ENCODE data around the gene NFIX. TPM values are rescaled to one million over a fixed set of nuclear protein-coding genes. Genes with fewer than 3 reads are reported as not detected.

Gene NFIX
- total and polyA plus RNA-seq, 2 donors (not counting 1 experiment from before 2014, with no cell fraction given) = 0.69 to 5.6 TPM

DNA sequence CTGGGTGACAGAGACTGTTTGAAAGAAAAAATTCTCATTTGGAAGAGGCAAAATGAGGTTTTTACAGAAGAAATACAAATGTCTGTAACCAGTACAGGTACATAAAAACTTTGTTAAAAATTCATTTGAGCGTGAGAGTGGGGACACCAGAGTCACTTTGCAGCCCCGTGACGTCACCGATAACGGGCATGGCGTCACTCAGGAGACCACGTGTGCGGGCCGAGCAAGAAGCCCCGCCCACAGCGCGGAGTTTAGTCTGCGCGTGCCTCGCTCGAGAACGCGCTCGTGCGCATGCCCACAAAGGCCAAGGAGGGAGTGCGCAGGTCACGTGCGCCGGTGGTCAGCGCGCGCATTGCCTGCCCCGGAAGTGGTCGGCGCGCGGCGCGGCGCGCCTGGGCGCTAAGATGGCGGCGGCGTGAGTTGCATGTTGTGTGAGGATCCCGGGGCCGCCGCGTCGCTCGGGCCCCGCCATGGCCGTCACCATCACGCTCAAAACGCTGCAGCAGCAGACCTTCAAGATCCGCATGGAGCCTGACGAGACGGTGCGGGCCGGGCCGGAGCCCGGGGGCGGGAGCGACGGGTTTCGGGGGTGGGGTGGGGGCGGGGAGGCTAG, 49.7 kb upstream of the NFIX start, which contains the start of gene RAD23A:
Gene RAD23A (plus strand): TSS at position 384 of the 613 bp plus-strand sequence. CDS start 87 bp downstream, at position 471.
- Mint-ChIP-seq H3K27me3 (no peaks in the 10 kb centered on the region), H3K4me1 (peaks cover 48% of the 10 kb centered on the region), H3K9me3 (ENCODE audit: insufficient read depth) (no peaks in the 10 kb centered on the region), H3K4me3 (peak within 1 kb of the TSS; percentile 95), H3K27ac (peak within 1 kb of the TSS; percentile 99)
- peak within 1 kb of the TSS; percentile 55 to 90 (median 61) for H3K4me3 ChIP-seq (ENCODE audit: control extremely low read depth in 1 of 5, extremely low read depth in 1 of 5, insufficient read depth in 1 of 5, low read depth in 2 of 5, low read length in 4 of 5)
- WGBS (ENCODE audit: insufficient coverage) = under 1% methylated on average over 52 of the region's 62 CpGs
- CTCF ChIA-PET = interaction anchor here (1.0 to 1.4 kb wide), 4 partner anchors 10 to 149 kb away, joined by 3 to 5 read pairs (median 3); partner anchors contain the start of gene GADD45GIP1
- H3K79me2 ChIP-seq (ENCODE audit: control insufficient read depth, insufficient read depth, low read length) = peaks cover 47% of the 10 kb centered on the region
- H3K9ac ChIP-seq (ENCODE audit: low read length) = peak within 1 kb of the TSS; percentile 94
- H4K20me1 ChIP-seq (ENCODE audit: control insufficient read depth, insufficient read depth, low read length, poor library complexity, severe bottlenecking) = peaks cover 41% of the 10 kb centered on the region
- intact Hi-C loops (cut with micrococcal nuclease) = loop anchor here (1.0 kb wide), 3 partner anchors 12 to 55 kb away; partner anchors contain the start of genes FARSA and GADD45GIP1
- peaks cover 0 to 76% of the 10 kb centered on the region in 2 experiments for H3K36me3 ChIP-seq (replicated peaks in 1 of 2; ENCODE audit: control extremely low read depth in 1 of 2, control insufficient read depth in 1 of 2, extremely low read depth in 1 of 2, insufficient read depth in 2 of 2, low read length in 1 of 2)
- H2AFZ ChIP-seq (ENCODE audit: insufficient read depth, low read depth, low read length, poor library complexity, severe bottlenecking) = peak within 1 kb of the TSS; percentile 71
- peak within 1 kb of the TSS; percentile 94 for H3K4me2 ChIP-seq (replicated peaks; ENCODE audit: low read depth, low read length, poor library complexity, severe bottlenecking)
- TF ChIP-seq EZH2 (IDR thresholded peaks at IDR 0.05; ENCODE audit: borderline replicate concordance, insufficient read depth, low read depth, low read length, poor library complexity, severe bottlenecking) = no peak
- TF ChIP-seq, protein P1, sequence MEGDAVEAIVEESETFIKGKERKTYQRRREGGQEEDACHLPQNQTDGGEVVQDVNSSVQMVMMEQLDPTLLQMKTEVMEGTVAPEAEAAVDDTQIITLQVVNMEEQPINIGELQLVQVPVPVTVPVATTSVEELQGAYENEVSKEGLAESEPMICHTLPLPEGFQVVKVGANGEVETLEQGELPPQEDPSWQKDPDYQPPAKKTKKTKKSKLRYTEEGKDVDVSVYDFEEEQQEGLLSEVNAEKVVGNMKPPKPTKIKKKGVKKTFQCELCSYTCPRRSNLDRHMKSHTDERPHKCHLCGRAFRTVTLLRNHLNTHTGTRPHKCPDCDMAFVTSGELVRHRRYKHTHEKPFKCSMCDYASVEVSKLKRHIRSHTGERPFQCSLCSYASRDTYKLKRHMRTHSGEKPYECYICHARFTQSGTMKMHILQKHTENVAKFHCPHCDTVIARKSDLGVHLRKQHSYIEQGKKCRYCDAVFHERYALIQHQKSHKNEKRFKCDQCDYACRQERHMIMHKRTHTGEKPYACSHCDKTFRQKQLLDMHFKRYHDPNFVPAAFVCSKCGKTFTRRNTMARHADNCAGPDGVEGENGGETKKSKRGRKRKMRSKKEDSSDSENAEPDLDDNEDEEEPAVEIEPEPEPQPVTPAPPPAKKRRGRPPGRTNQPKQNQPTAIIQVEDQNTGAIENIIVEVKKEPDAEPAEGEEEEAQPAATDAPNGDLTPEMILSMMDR (IDR thresholded peaks at IDR 0.05) = no peak
- H3K27me3 ChIP-seq (replicated peaks in 1 of 4; ENCODE audit: control extremely low read depth in 1 of 4, control insufficient read depth in 3 of 4, insufficient read depth in 4 of 4, low read length in 3 of 4) = no peaks in the 10 kb centered on the region
- POLR2A ChIA-PET = interaction anchor here (0.9 kb wide), 1 partner anchor 149 kb away, joined by 4 read pairs; no protein-coding TSS in a partner anchor
- peaks cover 0 to 7% (median 0%) of the 10 kb centered on the region in 3 donors for H3K9me3 ChIP-seq (ENCODE audit: control extremely low read depth in 1 of 3, control insufficient read depth in 2 of 3, insufficient read depth in 1 of 3, low read length in 2 of 3)
- ATAC-seq (ENCODE audit: low read depth) = peak; percentile 88
- peak within 1 kb of the TSS; percentile 68 to 86 for H3K27ac ChIP-seq (ENCODE audit: low read length in 2 of 2)
- DNase-seq = peak; percentile 100
- peaks cover 20 to 44% of the 10 kb centered on the region in 2 donors for H3K4me1 ChIP-seq (ENCODE audit: control insufficient read depth in 2 of 2, insufficient read depth in 2 of 2, low read length in 2 of 2)
